Measurements from ENCODE around the gene PREX1.

GRCh38 chr20:48642105-48642880 is 185.5 kb downstream of the PREX1 start:
- TF ChIP-seq CTCF (IDR thresholded peaks at IDR 0.05 in 4 of 5, conservative IDR thresholded peaks at IDR 0.05 in 1 of 5), result no peak
- no peak for TF ChIP-seq POLR2A (IDR thresholded peaks at IDR 0.05)

All from gastrocnemius medialis (tissue), 4 donors.